Fibroblast of mammary gland (primary cell): ENCODE data around the gene TKT.

Source experiments
- DNase-seq: peaks from one replicate; pipeline ENCODE4 v3.0.0-alpha.2; 2010; ENCODE audit warnings: low read depth
- H3K4me3 ChIP-seq: 2 replicates; pipeline ENCODE4 v1.5.1; 2011; ENCODE audit warnings: low read depth, mild to moderate bottlenecking, low read length, moderate library complexity; ENCODE audit not compliant: control insufficient read depth
- TF ChIP-seq, protein P1 (sequence below): conservative IDR thresholded peaks from 2 replicates; pipeline ENCODE4 v1.5.1; 2011; ENCODE audit warnings: low read depth, low read length, inconsistent platforms; ENCODE audit not compliant: control insufficient read depth, insufficient read depth

Gene TKT

DNA sequence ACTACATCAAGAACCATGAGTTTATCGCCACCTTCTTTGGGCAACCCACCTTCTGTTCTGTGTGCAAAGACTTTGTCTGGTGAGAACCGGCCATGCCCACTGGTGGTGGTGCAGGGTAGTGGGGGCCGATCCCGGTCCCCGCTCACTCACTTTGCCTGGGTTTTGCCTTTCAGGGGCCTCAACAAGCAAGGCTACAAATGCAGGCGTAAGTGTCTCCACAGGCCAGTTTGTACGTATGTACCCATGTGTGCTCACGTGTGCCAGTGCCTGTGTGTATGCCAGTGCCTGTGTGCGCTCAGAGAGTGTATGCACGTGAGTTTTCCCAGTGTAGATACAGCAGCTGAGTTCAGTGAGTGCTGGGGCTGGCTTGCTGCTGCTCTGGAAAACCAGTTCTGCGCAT lies 74.3 kb downstream of the TKT start:
- no peak for DNase-seq
- no peak overlapping the region for H3K4me3 ChIP-seq
- TF ChIP-seq, protein P1, sequence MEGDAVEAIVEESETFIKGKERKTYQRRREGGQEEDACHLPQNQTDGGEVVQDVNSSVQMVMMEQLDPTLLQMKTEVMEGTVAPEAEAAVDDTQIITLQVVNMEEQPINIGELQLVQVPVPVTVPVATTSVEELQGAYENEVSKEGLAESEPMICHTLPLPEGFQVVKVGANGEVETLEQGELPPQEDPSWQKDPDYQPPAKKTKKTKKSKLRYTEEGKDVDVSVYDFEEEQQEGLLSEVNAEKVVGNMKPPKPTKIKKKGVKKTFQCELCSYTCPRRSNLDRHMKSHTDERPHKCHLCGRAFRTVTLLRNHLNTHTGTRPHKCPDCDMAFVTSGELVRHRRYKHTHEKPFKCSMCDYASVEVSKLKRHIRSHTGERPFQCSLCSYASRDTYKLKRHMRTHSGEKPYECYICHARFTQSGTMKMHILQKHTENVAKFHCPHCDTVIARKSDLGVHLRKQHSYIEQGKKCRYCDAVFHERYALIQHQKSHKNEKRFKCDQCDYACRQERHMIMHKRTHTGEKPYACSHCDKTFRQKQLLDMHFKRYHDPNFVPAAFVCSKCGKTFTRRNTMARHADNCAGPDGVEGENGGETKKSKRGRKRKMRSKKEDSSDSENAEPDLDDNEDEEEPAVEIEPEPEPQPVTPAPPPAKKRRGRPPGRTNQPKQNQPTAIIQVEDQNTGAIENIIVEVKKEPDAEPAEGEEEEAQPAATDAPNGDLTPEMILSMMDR: no peak

DNA sequence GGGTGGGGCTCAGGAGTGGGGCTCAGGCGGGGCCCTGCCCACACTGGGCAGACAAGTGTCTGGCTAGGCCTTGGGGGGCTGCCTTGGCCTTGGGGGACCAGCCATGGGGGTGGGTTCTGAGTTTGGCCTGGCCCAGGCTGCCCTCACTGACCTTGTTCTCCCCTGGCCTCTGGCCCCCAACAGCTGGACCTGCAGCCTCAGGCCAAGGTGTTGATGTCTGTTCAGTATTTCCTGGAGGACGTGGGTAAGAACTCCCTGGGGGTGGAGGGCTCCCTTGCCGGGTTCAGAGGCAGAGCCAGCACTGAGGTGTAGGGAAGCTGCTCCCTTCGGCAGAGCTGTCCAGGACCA lies 74.8 kb downstream of the TKT start:
- no peak for DNase-seq
- H3K4me3 ChIP-seq: no peak overlapping the region
- TF ChIP-seq, protein P1: no peak

DNA sequence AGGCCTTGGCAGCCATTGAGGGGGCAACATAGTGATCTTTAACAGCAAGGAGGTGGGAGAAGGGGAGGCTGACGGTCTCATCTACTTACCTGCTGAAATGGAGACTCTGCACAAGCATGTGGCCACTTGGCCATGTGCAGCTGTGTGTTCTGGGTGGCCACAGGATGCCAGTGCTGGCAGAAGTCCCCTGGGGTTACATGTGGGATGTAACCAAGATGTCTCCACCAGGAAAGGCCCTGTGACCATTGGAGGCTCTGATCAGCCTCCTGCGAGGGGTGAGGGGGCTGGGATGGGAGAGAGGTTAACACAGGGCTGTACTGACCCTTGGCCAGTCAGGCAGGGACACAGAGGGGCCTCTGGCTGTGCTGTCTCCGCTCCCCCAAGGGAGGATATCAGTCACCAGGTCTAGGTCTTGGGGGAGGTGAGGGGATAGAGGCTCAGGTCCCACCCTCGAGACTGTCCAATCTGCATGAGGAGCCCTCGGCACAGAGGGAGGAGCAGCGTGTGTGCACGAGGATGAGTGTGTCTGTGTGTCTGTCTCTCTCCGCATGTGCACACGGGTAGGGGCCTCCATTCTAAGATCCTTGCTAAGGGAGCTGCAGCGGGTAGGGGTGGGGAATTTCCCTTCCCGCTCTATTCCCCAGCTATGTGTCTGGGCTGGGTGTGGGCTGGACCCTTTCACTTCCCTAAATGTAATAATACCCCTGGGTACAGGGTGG lies 75.4 kb downstream of the TKT start:
- H3K4me3 ChIP-seq: no peak overlapping the region

DNA sequence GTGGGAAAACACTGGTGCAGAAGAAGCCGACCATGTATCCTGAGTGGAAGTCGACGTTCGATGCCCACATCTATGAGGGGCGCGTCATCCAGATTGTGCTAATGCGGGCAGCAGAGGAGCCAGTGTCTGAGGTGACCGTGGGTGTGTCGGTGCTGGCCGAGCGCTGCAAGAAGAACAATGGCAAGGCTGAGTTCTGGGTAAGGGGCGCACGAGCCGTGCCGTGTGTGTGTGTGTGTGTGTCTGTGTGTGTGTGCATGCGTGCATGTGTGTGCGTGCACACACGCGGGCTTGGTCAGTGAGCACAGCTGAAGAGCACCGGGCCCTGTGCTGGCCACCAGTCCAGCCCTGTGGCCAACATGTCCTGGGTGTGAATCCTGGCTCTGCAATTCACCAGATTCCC lies 76.2 kb downstream of the TKT start:
- TF ChIP-seq, protein P1: no peak
- H3K4me3 ChIP-seq: no peak overlapping the region

More for the DNA sequence above, 75.4 kb downstream of the TKT start:
- TF ChIP-seq, protein P1: no peak
- DNase-seq: no peak

DNA sequence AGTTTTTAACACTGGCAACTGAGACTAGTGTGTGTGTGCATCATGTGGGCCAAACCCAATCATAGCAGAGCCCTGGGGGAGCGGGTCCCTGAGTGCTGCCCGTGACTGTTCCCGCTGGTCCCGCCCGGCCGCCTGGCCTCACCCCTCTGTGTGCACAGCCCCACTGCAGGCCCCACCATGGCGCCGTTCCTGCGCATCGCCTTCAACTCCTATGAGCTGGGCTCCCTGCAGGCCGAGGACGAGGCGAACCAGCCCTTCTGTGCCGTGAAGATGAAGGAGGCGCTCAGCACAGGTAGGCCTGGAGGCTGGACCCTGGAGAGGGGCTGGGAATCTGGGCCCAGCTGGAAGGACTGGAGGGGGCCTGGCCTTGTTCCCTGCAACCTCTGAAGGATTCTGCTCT lies 77.6 kb downstream of the TKT start:
- no peak overlapping the region for H3K4me3 ChIP-seq
- TF ChIP-seq, protein P1: no peak
- DNase-seq: no peak

More for the DNA sequence above, 76.2 kb downstream of the TKT start:
- no peak for DNase-seq

DNA sequence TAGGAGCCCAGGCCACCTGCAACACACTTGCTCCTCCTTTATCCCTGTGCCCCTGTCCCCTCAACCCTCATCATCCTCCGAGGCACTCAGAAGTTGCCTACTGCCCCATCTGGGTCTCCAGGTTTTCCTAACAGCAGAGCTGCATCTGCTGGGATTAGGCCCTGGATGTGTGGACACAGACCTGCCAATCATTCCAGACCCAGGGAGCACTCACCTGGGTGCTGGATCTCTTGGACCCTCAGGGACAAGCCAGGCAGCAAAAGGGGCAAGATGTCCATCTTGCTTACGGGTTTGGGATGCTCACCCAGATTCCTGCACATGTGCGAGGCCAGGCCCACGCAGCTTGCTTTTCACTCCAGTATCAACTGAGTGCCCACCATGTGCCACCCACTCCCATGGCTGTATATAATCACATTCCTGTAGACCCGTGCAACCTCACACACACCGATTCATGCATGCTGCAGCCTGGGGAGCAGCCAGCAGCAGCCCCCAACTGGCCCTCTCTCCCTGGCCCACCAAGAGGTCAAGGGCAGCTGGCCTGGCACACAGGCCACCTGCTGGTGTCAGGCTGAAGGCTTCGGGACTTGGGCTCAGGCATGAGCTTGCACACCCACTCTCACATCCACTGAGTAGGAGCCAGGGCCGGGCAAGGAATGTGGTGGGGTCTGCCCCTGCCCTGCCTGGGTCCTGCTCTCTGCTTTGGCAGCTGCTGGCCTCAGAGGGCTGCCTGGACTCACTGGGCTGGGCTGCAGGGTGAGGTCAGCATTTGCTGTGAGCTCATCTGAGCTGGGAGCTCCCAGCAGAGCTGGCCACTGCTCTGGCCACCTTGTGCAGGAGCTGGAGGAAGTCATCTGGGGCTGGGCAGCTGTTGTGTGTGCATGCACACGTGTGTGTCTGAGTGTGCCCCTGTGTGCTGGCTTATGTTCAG lies 79.9 kb downstream of the TKT start:
- DNase-seq: peak; percentile 18
- H3K4me3 ChIP-seq: no peak overlapping the region
- TF ChIP-seq, protein P1: no peak
